HG03108 (cell line): ENCODE results near the gene KLHL6.
"Not testable (repeated sequence)": the region's sequence is repeated elsewhere in the genome, so short reads cannot be mapped to it uniquely, and the experiment has no call there.

Source experiments
- ATAC-seq: cut with Tn5 transposase; IDR thresholded peaks from one replicate; pipeline ENCODE4 v1.9.1; 2021; ENCODE audit warnings: moderate library complexity; ENCODE audit not compliant: unreplicated experiment

The KLHL6 gene

DNA sequence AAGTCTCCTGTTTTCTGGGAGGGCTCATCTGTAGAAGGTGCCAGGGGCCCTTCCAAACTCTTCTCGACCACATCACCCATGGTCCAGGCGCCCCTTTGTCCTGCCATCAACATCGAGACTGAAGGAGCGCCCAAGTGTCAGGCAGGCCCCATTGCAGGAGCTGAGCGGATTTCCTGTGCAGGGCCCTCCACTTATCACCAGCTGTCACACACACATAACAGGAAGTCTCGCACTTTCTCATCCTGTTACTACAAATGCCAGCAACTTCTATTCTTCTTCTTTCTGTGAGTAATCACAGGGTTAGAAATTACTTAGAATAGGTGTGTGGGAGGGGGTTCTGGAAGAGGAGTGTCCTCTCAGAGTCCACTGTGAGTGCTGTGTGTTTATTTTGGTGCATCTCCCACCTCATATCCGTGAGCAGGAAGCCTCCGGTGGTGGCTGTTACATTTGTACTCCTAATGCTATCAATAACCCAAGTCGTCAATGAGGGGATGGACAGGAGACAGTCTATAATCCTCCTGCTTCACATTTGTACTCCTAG is at the start of gene KLHL6:
KLHL6 (minus strand) TSS at position 166 of the 541 bp plus-strand sequence; CDS start at position 113, 53 bp downstream.
- ATAC-seq = peak; percentile 91

DNA sequence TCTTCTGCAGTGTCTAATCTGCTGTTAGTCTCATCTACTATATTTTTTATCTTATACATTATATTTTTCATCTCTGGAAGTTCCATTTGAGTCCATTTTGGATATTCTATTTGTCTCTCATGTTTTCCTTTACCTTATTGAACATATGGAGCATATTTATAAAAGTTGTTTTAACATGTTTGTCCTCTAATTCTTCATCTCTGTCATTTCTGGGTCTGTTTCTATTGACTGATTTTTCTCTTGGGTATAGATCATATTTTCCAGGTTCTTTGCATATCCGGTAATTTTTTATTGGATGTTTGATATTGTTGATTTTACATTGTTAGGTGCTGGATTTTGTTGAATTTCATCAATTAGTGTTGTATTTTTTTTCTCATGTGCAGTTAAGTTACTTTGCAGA is 42.5 kb upstream of the KLHL6 start:
- no peak for ATAC-seq

GRCh38 chr3:183594636-183595035 is 39.1 kb upstream of the KLHL6 start:
- ATAC-seq = no peak

- no peak for ATAC-seq
These were observed 37.3 kb upstream of the KLHL6 start for GRCh38 chr3:183592821-183593220.

DNA sequence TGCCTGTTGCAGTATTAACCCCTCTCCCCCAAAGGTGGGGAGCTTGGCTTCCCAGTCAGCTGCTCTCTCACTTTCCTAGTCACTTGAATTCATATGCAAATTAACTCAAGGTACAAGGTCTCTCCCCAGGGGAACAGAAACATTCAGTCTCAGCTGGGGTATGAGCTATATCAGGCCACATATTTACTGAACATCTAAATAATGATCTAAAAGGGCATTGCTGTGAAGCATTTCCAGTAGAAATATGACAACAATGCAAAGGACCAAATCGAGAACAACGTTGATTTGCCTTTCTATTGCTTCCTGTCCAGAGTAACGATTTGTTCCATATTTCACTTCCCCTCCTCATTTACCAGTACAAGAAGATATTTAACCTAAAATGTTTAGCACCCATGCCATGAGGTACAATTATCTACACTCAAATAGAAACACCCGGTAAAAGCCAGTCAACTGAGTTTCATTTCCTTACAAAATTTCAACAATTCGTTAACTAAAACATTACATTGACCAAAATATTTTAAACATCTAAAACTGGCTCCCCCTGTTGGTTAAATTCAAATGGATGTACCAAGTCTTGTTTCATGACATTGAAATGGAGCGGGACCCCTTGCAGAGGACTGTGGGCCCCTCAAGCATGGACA is 36.5 kb upstream of the KLHL6 start:
- peak; percentile 95 for ATAC-seq

GRCh38 chr3:183590442-183590841 is 34.9 kb upstream of the KLHL6 start:
- no peak for ATAC-seq

- ATAC-seq = no peak
These were observed 31.8 kb upstream of the KLHL6 start for GRCh38 chr3:183587336-183587735.

GRCh38 chr3:183586477-183586876 is 31.0 kb upstream of the KLHL6 start:
- no peak for ATAC-seq

GRCh38 chr3:183584914-183585280 is 29.4 kb upstream of the KLHL6 start:
- no peak for ATAC-seq

GRCh38 chr3:183584246-183584913 is 28.9 kb upstream of the KLHL6 start:
- ATAC-seq = no peak

DNA sequence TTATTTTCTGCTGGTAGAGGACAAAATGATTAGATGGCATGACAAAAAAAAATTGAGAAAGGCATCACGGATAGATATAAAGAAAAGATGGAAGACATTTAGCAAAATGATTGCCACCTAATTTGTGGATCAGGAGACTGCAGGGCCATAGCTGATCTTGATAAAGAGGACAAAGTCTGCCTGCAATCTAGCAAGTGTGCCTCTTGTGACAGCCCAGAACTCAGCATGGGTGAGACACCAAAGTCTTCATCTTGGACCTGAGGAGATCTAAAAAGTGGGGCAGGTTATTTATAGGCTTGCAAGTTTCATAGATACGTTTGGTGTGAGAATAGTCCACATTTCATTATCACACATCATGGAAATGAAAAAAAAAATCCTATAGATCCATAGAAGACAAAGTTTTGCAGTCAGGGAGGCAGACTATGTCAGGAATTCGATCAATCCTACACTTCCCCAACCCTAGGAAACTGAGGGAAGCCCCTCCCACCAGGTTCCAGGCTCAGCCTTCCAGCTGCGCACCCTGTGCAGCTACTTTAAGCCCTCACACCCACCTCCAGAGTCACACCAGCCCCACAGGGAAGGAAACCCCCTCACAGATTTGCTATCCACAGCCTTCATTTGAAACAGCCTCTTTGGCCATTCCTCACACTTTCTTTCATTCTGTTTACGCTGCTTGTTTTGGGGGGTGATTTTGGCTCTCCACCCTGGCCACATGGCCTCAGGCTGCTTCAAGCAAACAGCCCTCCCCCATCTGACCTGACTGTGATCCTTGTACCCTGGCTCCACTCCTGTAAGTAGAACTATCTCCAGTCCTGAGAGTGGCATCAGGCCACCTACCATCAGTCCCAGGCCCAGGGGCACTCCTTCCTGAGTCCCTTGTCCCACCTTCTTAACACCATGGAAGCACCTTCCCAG is 28.1 kb upstream of the KLHL6 start:
- ATAC-seq = no peak

DNA sequence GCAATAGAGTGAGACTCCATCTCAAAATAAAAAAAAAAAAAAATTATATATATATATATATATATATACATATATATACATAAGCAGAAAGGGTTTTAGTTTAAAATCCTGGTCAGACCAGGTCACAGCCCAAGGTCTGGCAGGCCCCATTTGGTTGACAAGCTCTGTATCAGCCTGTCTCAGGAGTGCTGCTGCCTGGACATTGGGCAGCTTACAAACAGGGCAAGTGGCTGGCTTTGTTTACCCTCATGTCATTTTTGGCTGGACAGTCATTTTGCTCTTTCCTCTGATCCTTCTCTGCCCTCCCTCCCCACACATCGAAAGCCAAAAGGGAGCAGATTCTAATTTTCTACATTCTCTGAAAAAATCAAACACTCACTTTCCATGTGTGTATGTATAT is 26.7 kb upstream of the KLHL6 start:
- ATAC-seq = no peak

- ATAC-seq = no peak
These were observed 26.1 kb upstream of the KLHL6 start for GRCh38 chr3:183581496-183582155.

DNA sequence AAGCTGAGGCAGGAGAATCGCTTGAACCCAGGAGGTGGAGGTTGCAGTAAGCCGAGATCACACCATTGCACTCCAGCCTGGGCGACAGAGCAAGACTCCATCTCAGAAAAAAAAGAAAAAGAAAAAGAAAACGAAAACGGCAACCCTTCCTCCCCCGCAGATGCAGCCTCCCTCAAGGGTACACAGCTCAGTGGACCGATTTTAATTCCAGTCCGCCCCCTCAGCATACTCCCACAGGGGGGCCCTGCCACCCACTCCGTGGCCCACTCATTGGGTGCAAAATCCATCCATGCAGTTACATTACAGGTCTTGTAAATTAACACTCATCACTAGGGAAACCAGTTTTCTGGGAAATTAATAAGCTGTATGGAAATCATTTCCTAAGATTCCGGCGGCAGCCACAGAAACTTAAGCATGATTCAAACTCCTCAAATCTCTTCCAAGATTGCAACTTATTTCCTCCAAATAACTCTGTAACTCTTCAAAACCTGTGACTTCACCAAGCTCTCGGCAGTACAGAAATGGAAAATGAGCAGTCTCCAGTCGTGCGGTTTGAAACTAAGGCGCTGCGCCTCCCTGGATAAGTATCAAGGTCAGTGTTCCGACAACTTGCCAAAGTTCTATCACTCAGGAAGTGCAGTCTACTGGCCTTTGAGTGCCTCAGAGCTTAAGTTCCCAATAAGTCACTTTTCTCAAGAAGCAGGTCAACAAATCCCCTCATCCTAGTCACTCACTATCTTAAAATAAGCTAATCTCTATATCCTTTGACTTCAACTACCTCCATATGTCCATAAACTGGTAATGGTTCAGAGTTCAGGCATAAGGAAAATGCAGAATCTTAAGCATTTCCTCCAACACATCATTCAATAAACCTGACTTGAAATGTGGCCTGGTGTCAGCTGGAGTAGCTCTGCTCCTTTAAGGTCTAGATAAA is 24.7 kb upstream of the KLHL6 start:
- ATAC-seq = no peak

- ATAC-seq = no peak
These were observed 22.7 kb upstream of the KLHL6 start for GRCh38 chr3:183578179-183578578.

- no peak for ATAC-seq
These were observed 21.8 kb upstream of the KLHL6 start for GRCh38 chr3:183577346-183577745.

- ATAC-seq = no peak
These were observed 21.1 kb upstream of the KLHL6 start for GRCh38 chr3:183576487-183577107.

- no peak for ATAC-seq
These were observed 17.4 kb upstream of the KLHL6 start for GRCh38 chr3:183572935-183573334.

DNA sequence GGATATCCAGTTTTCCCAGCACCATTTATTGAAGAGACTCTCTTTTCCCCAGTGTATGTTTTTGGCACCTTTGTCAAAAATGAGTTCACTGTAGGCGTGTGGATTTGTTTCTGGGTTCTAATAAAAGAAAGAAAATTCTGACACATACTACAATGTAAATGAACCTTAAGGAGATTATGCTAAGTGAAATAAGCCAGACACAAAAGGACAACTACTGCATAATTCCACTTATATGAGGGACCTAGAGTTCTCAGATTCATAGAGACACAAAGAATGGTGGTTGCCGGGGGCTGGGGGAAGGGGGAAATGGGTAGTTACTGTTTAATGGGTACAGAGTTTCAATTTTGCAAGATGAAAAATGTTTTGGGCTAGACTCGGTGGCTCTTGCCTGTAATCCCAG is 14.7 kb upstream of the KLHL6 start:
- ATAC-seq = not testable (repeated sequence)
